ENCODE data around the gene OPTC.
A peak's percentile ranks its signal among the peaks of the same experiment; 100 is the strongest.

The OPTC gene

DNA sequence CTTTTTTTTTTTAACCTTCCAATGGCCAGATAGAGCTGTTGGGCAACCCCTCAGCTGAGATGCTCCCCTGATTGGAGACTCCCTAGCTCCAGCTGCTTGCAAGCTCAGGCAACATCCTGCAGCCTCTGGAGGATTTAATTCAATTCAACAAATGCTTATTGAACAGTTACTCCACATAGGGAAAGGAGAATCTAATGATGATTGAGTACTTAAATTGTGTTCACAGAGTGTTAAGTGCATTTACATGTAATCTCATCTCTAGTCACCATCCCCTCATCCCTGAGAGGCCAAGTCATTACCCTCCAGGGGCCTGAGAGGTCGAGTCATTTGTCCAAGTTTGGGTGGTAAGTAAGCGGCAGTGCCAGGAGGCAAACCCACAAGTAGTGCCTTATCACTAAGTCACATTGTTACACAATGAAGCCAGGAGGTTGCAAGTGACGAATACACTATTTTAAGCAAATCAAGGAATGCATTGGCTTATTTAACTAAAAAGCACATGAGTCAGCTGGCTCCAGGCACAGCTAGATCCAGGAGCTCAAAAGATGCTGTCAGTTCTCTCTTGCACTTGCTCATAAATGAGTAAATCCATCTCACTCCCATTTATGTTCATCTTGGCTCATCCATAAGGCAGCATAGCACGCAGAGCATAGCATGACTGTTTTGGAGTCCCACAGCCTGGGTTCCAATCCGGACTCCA is 64.3 kb downstream of the OPTC start:
- DNase-seq (ENCODE audit: low spot score in 2 of 2) (no peak), ATAC-seq (peak; percentile 70)
- no peak overlapping the region for H3K4me3 Mint-ChIP-seq
- peaks cover 15% of the 10 kb centered on the region for H3K4me1 Mint-ChIP-seq
- no peaks in the 10 kb centered on the region for H3K36me3 Mint-ChIP-seq
- H3K27ac Mint-ChIP-seq, result no peak overlapping the region
- H3K9me3 Mint-ChIP-seq, result peaks cover 2% of the 10 kb centered on the region

Measured in stimulated activated effector memory CD8-positive, alpha-beta T cell treated with anti-CD3 and anti-CD28 coated beads, Interleukin-12 subunit alpha, Interleukin-12 subunit beta, amount 100 ng/mL, for 72 hours (primary cell).